Measurements from ENCODE around the gene SLC16A9. TPM values are rescaled to one million over a fixed set of nuclear protein-coding genes. Genes with fewer than 3 reads are reported as not detected.

The SLC16A9 gene, protein sequence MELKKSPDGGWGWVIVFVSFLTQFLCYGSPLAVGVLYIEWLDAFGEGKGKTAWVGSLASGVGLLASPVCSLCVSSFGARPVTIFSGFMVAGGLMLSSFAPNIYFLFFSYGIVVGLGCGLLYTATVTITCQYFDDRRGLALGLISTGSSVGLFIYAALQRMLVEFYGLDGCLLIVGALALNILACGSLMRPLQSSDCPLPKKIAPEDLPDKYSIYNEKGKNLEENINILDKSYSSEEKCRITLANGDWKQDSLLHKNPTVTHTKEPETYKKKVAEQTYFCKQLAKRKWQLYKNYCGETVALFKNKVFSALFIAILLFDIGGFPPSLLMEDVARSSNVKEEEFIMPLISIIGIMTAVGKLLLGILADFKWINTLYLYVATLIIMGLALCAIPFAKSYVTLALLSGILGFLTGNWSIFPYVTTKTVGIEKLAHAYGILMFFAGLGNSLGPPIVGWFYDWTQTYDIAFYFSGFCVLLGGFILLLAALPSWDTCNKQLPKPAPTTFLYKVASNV
- 5.9 TPM for total RNA-seq (2021; ENCODE audit: unreplicated experiment)
- polyA plus RNA-seq (2012): 1.6 and 2.3 TPM in 2 replicates
- Bru-seq, nascent RNA: percentile 52 among the genes with signal in this experiment
- BruChase-seq, experiment 1, labeled RNA remaining after a 6-hour chase: percentile 43 among the genes with signal in this experiment
- percentile 55 among the genes with signal in this experiment for BruChase-seq, experiment 2, labeled RNA remaining after a 2-hour chase
- long read RNA-seq, full-length matches to known transcripts: 9 of 17 reads
- long read RNA-seq, partial matches to known transcripts: 2 of 17 reads
- long read RNA-seq, other reads (novel, unspliced or antisense): 6 of 17 reads

DNA sequence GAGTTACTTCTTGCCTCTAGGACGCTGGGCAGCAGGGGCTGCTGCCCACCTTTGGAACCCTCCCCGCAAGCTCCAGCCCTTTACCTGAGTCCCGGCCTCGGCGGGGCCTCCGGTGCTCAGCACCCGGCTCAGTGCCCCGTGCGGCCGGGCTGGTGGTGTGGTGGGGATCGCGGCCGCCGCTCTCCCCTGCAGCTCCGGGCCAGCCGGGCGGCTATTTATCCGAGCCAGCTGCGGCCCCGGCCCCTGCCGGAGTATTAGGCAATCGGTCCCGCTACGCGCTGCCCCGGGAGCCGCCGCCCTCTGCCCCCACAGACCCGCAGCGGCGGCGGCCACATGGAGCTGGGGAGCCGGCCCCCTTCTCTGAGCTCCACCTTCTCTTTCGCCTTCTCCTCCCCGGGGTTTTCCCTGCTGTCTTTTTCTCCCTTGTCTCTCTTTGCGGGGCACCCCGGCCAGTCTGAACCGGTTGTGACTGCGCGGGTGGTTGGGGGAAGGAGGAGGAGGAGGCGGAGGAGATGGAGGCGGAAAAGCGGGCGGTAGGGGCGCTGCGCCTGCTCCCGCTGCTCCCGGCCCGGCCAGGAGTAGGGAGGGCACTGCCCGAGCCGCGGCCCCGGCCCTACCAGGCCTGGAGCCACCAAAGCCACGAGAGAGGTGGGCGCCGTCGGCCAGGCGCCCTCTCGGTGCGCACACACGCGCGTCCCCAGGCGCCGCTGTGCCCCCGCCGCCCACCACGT lies at the start of gene SLC16A9:
SLC16A9 (minus strand) TSS at position 456 of the 731 bp plus-strand sequence. CDS start 25,559 bp downstream, outside the sequence.
- Histone ChIP-seq H3K4me2 (ENCODE audit: low read length) (peak within 1 kb of the TSS; percentile 93), H3K9me3 (ENCODE audit: control insufficient read depth in 1 of 2, insufficient read depth in 1 of 2, low read depth in 1 of 2, low read length in 2 of 2) (no peaks in the 10 kb centered on the region), H3K79me2 (ENCODE audit: insufficient read depth, low read length) (no peaks in the 10 kb centered on the region), H3K36me3 (ENCODE audit: control insufficient read depth in 1 of 2, insufficient read depth in 2 of 2, low read length in 2 of 2) (no peaks in the 10 kb centered on the region), H4K20me1 (ENCODE audit: insufficient read depth) (no peaks in the 10 kb centered on the region), H3K27me3 (ENCODE audit: insufficient read depth, low read length) (no peaks in the 10 kb centered on the region), H3K9me2 (ENCODE audit: insufficient read depth) (no peaks in the 10 kb centered on the region), H2AFZ (ENCODE audit: low read depth, low read length, poor library complexity, severe bottlenecking) (peak within 1 kb of the TSS; percentile 71), H3K9ac (ENCODE audit: low read length) (peak within 1 kb of the TSS; percentile 78), H3K27ac (ENCODE audit: low read depth, low read length) (peak within 1 kb of the TSS; percentile 73), H3K4me1 (ENCODE audit: control insufficient read depth in 1 of 2, insufficient read depth in 2 of 2, low read length in 2 of 2) (peaks cover 2 to 13% of the 10 kb centered on the region in 2 experiments; a peak in 3 of 4 replicates), H3K4me3 (replicated peaks in 1 of 2; ENCODE audit: low read depth in 1 of 2, low read length in 2 of 2) (peak within 1 kb of the TSS; percentile 72 to 79)
- DNase-seq (ENCODE audit: low read depth, low spot score): peak; percentile 27
- intact Hi-C loops (cut with micrococcal nuclease): no loop called here
- peak; percentile 83 for ATAC-seq
- ChIA-PET CTCF (no interaction called here), RAD21 (ENCODE audit: low non-redundant PET in 1 of 2, low total read pairs in 2 of 2, uncharacterized antibody in 2 of 2, unreplicated experiment in 2 of 2) (no interaction called here), POLR2A (no interaction called here)
- no TSS peak for BruUV-seq (replicated peaks)
- no peak for TF ChIP-seq YY1 (IDR thresholded peaks at IDR 0.05; ENCODE audit: extremely low read depth, insufficient replicate concordance, low read depth, low read length)
- TF ChIP-seq, protein P1, sequence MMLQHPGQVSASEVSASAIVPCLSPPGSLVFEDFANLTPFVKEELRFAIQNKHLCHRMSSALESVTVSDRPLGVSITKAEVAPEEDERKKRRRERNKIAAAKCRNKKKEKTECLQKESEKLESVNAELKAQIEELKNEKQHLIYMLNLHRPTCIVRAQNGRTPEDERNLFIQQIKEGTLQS (IDR thresholded peaks at IDR 0.05): no peak
- peak; percentile 74 for TF ChIP-seq EGR1 (IDR thresholded peaks at IDR 0.05; ENCODE audit: low read depth)
- TF ChIP-seq, protein P2, sequence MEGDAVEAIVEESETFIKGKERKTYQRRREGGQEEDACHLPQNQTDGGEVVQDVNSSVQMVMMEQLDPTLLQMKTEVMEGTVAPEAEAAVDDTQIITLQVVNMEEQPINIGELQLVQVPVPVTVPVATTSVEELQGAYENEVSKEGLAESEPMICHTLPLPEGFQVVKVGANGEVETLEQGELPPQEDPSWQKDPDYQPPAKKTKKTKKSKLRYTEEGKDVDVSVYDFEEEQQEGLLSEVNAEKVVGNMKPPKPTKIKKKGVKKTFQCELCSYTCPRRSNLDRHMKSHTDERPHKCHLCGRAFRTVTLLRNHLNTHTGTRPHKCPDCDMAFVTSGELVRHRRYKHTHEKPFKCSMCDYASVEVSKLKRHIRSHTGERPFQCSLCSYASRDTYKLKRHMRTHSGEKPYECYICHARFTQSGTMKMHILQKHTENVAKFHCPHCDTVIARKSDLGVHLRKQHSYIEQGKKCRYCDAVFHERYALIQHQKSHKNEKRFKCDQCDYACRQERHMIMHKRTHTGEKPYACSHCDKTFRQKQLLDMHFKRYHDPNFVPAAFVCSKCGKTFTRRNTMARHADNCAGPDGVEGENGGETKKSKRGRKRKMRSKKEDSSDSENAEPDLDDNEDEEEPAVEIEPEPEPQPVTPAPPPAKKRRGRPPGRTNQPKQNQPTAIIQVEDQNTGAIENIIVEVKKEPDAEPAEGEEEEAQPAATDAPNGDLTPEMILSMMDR (IDR thresholded peaks at IDR 0.05 in 2 of 3, conservative IDR thresholded peaks at IDR 0.05 in 1 of 3; ENCODE audit: borderline replicate concordance in 1 of 3, insufficient read depth in 1 of 3, low read depth in 2 of 3, low read length in 2 of 3): peak in 2 of 3 experiments; percentile 34 to 52; a peak in 3 of 6 replicates
- TF ChIP-seq SP1 (IDR thresholded peaks at IDR 0.05; ENCODE audit: low read depth): no peak
- TF ChIP-seq RAD21 (IDR thresholded peaks at IDR 0.05; ENCODE audit: low read depth): no peak
- TF ChIP-seq ZFX (IDR thresholded peaks at IDR 0.05): peak; percentile 82
- TF ChIP-seq, protein P3, sequence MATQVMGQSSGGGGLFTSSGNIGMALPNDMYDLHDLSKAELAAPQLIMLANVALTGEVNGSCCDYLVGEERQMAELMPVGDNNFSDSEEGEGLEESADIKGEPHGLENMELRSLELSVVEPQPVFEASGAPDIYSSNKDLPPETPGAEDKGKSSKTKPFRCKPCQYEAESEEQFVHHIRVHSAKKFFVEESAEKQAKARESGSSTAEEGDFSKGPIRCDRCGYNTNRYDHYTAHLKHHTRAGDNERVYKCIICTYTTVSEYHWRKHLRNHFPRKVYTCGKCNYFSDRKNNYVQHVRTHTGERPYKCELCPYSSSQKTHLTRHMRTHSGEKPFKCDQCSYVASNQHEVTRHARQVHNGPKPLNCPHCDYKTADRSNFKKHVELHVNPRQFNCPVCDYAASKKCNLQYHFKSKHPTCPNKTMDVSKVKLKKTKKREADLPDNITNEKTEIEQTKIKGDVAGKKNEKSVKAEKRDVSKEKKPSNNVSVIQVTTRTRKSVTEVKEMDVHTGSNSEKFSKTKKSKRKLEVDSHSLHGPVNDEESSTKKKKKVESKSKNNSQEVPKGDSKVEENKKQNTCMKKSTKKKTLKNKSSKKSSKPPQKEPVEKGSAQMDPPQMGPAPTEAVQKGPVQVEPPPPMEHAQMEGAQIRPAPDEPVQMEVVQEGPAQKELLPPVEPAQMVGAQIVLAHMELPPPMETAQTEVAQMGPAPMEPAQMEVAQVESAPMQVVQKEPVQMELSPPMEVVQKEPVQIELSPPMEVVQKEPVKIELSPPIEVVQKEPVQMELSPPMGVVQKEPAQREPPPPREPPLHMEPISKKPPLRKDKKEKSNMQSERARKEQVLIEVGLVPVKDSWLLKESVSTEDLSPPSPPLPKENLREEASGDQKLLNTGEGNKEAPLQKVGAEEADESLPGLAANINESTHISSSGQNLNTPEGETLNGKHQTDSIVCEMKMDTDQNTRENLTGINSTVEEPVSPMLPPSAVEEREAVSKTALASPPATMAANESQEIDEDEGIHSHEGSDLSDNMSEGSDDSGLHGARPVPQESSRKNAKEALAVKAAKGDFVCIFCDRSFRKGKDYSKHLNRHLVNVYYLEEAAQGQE (IDR thresholded peaks at IDR 0.05; ENCODE audit: low read depth): no peak
- TF ChIP-seq POLR2AphosphoS5 (IDR thresholded peaks at IDR 0.05; ENCODE audit: low read depth, low read length): peak; percentile 45
- TF ChIP-seq EZH2 (IDR thresholded peaks at IDR 0.05): no peak
- TF ChIP-seq, protein P4, sequence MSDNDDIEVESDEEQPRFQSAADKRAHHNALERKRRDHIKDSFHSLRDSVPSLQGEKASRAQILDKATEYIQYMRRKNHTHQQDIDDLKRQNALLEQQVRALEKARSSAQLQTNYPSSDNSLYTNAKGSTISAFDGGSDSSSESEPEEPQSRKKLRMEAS (IDR thresholded peaks at IDR 0.05): peak; percentile 59
